ENCODE data around the gene VAV3.
"Not testable (repeated sequence)": the region's sequence is repeated elsewhere in the genome, so short reads cannot be mapped to it uniquely, and the experiment has no call there.

The VAV3 gene

DNA sequence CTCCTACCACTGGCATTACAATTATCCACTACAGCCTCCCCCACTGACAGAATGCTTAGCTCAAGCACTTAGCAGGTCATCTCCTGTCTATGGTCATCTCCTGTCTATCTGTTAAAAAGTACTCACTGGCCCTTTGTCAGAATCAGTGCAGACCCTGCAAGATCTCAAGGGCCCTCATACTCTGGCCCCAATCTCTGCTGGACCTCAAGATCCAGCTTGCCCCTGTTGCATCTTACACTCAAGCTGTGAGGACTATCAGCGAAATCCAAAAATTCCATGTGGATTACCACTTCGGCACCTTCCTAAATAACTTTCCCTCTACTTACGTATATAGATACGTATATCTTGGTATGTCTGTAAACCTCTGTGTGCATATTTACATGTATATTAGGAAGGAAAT is 101.6 kb downstream of the VAV3 start:
- no peak overlapping the region for H3K27ac ChIP-seq
- TF ChIP-seq ZFX (IDR thresholded peaks at IDR 0.05; ENCODE audit: borderline replicate concordance): no peak
- TF ChIP-seq, protein P1, sequence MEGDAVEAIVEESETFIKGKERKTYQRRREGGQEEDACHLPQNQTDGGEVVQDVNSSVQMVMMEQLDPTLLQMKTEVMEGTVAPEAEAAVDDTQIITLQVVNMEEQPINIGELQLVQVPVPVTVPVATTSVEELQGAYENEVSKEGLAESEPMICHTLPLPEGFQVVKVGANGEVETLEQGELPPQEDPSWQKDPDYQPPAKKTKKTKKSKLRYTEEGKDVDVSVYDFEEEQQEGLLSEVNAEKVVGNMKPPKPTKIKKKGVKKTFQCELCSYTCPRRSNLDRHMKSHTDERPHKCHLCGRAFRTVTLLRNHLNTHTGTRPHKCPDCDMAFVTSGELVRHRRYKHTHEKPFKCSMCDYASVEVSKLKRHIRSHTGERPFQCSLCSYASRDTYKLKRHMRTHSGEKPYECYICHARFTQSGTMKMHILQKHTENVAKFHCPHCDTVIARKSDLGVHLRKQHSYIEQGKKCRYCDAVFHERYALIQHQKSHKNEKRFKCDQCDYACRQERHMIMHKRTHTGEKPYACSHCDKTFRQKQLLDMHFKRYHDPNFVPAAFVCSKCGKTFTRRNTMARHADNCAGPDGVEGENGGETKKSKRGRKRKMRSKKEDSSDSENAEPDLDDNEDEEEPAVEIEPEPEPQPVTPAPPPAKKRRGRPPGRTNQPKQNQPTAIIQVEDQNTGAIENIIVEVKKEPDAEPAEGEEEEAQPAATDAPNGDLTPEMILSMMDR (IDR thresholded peaks at IDR 0.05): no peak

DNA sequence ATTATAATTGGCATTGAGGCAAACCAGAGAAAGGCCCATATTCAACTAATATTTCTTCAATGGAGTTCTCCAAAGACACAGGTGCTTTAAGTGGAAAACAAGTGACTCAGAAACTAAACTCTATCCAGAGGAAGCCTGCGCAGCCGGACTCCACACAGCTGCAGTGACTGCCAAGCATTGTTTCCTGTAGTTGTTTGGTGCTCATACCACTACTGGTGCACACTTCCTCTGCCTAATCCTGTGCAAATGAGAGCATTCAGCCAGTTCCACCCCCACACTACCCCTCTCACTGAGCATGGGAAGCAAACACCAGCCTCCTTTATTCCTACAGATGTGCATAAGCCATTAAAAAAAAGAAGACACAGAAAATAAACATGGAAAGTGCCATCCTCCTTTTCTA is 102.9 kb downstream of the VAV3 start:
- H3K27ac ChIP-seq: no peak overlapping the region
- no peak for TF ChIP-seq ZFX (IDR thresholded peaks at IDR 0.05; ENCODE audit: borderline replicate concordance)

DNA sequence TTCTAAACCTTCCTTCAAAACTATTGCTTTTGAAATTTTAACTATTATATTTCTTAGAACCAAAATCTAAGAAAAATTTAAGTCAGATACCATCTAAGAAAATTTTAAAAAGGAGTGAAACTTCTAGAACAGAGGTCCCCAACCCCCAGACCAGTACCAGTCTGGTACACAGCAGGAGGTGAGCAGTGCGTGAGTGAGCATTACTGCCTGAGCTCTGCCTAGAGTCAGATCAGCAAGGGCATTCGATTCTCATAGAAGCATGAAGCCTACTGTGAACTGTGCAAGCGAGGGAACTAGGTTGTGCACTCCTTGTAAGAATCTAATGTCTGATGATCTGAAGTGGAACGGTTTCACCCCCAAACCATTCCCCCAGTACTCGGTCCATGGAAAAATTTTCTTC is 106.7 kb downstream of the VAV3 start:
- TF ChIP-seq, protein P1 (IDR thresholded peaks at IDR 0.05): no peak
- TF ChIP-seq ZFX (IDR thresholded peaks at IDR 0.05; ENCODE audit: borderline replicate concordance): no peak

DNA sequence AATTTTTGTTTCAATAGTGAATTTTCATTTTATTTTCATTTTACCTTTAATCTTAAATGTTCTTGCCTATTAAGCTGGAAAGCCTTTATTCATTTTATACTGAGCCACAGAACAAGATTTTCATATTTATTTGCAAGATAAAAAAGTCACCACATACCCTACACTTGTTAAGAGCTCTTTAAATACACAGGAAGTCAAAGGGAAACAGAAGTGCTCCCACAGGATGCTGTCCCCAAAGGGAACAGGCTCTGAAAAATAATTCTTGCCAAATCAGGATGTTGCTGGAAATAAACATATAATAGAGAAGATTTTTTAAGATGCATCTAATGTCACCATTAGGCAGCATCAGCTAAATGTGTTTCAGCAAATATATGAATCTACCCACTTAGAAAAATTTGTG is 113.6 kb downstream of the VAV3 start:
- H3K27ac ChIP-seq: no peak overlapping the region
- TF ChIP-seq ZFX (IDR thresholded peaks at IDR 0.05; ENCODE audit: borderline replicate concordance): no peak

More for the DNA sequence above, 106.7 kb downstream of the VAV3 start:
- no peak overlapping the region for H3K27ac ChIP-seq

DNA sequence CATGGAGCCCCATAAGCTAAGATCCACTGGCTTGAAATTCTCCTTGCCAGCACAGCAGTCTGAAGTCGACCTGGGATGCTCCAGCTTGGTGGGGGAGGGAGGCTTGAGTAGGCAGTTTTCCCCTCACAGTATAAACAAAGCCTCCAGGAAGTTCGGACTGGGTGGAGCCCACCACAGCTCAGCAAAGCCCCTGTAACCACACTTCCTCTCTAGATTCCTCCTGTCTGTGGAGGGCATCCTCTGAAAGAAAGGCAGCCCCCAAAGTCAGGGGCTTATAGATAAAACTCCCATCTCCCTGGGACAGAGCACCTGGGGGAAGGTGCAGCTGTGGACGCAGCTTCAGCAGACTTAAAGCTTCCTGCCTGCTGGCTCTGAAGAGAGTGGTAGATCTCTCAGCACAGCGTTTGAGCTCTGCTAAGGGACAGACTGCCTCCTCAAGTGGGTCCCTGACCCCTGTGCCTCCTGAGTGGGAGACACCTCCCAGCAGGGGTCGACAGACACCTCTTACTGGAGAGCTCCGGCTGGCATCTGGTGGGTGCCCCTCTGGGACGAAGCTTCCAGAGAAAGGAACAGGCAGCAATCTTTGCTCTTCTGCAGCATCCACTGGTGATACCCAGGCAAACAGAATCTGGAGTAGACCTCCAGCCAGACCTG is 120.3 kb downstream of the VAV3 start:
- H3K27ac ChIP-seq: not testable (repeated sequence)

DNA sequence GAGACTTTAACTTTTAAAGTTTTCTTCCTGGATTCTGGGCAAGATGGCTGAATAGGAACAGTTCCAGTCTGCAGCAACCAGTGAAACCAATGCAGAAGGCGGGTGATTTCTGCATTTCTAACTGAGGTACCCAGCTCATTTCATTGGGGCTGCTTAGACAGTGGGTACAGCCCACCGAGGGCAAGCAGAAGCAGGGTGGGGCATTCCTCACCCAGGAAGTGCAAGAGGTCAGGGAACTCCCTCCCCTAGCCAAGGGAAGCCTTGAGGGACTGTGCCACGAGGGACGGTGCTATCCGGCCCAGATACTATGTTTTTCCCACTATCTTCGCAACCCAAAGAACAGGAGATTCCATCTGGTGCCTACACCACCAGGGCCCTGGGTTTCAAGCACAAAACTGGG is 121.0 kb downstream of the VAV3 start:
- H3K27ac ChIP-seq: no peak overlapping the region
- no peak for TF ChIP-seq ZFX (IDR thresholded peaks at IDR 0.05; ENCODE audit: borderline replicate concordance)
- TF ChIP-seq, protein P1 (IDR thresholded peaks at IDR 0.05): no peak

DNA sequence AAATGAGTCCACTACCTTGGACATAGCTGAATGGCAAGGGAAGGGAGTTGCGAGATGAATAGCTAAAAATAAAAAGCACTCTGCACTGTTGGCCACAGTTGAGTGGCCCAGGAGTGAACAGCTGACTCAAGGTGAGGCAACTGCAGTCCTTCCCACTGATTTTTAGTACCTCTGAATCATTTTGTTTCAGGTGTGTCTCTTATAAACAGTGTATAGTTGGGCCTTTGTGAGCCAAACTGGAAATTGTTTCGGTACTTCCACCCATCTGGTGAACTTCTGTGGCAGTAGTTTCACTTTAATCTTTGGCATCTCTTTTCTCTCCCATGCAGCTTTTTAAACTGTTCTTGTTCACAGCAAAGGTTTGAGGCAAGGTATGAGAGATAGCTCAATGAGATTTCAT is 122.7 kb downstream of the VAV3 start:
- no peak overlapping the region for H3K27ac ChIP-seq
- TF ChIP-seq, protein P1 (IDR thresholded peaks at IDR 0.05): no peak
- no peak for TF ChIP-seq ZFX (IDR thresholded peaks at IDR 0.05; ENCODE audit: borderline replicate concordance)

DNA sequence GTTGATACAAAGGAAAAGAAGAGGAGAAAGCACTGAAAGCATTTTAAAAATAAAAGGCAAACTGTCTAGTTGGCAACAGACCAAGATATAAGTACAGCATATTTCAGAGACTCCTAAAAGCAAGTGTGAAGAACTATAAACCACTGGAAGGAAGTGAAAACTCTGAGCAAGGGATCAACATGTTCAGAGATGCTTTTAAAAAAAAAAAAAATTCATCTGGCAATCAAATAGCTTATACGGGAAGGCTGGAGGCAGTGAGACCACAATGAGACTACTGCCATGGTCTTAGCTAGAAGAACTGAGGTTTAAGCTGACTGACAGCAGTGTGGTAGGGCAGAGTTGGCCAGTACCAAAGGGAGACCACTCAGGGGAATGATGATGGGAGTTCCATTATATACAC is 124.3 kb downstream of the VAV3 start:
- H3K27ac ChIP-seq: no peak overlapping the region
- no peak for TF ChIP-seq ZFX (IDR thresholded peaks at IDR 0.05; ENCODE audit: borderline replicate concordance)
- TF ChIP-seq, protein P1 (IDR thresholded peaks at IDR 0.05): no peak

DNA sequence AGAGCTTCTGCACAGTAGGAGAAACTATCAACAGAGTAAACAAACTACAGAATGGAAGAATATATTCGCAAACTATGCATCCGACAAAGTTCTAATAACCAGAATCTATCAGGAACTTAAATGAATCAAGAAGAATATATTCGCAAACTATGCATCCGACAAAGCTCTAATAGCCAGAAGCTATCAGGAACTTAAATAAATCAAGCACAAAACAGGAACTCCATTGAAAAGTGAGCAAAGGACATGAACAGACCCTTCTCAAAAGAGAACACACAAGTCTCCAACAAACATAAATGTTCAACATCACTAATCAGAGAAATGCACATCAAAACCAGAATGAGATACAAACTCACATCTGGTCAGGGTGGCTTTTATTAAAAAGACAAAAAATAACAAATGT is 126.9 kb downstream of the VAV3 start:
- no peak for TF ChIP-seq ZFX (IDR thresholded peaks at IDR 0.05; ENCODE audit: borderline replicate concordance)
- TF ChIP-seq, protein P1 (IDR thresholded peaks at IDR 0.05): no peak

More for the DNA sequence above, 126.9 kb downstream of the VAV3 start:
- no peak overlapping the region for H3K27ac ChIP-seq

All from 22Rv1 (cell line).